ENCODE measurements around the gene ZNF367.

The ZNF367 gene

GRCh38 chr9:96436456-96437126 lies 18.4 kb upstream of the ZNF367 start:
- no peak for DNase-seq (ENCODE audit: low spot score)

GRCh38 chr9:96436063-96436455 lies 17.9 kb upstream of the ZNF367 start:
- no peak for DNase-seq (ENCODE audit: low spot score)

GRCh38 chr9:96435345-96435744 lies 17.2 kb upstream of the ZNF367 start:
- DNase-seq (ENCODE audit: low spot score), result no peak

- DNase-seq (ENCODE audit: low spot score), result no peak
Observed at GRCh38 chr9:96430377-96430776, 12.2 kb upstream of the ZNF367 start.

- no peak for DNase-seq (ENCODE audit: low spot score)
Observed at GRCh38 chr9:96429732-96430131, 11.6 kb upstream of the ZNF367 start.

- no peak for DNase-seq (ENCODE audit: low spot score)
Observed at GRCh38 chr9:96425500-96426169, 7.5 kb upstream of the ZNF367 start.

- DNase-seq (ENCODE audit: low spot score), result no peak
Observed at GRCh38 chr9:96423985-96424336, 5.8 kb upstream of the ZNF367 start.

- no peak for DNase-seq (ENCODE audit: low spot score)
Observed at GRCh38 chr9:96423322-96423984, 5.3 kb upstream of the ZNF367 start.

GRCh38 chr9:96420468-96421219 lies 2.5 kb upstream of the ZNF367 start:
- DNase-seq (ENCODE audit: low spot score), result peak; percentile 73

GRCh38 chr9:96419691-96419969 lies 1.5 kb upstream of the ZNF367 start:
- no peak for DNase-seq (ENCODE audit: low spot score)

- peak; percentile 68 for DNase-seq (ENCODE audit: low spot score)
Observed at GRCh38 chr9:96418920-96419690, 935 bp upstream of the ZNF367 start.

- DNase-seq (ENCODE audit: low spot score), result no peak
Observed at GRCh38 chr9:96417661-96418082, 498 bp downstream of the ZNF367 start.

- DNase-seq (ENCODE audit: low spot score), result peak; percentile 91
Observed at GRCh38 chr9:96417051-96417586, 1.1 kb downstream of the ZNF367 start.

GRCh38 chr9:96413302-96414221 lies 4.6 kb downstream of the ZNF367 start:
- DNase-seq (ENCODE audit: low spot score), result no peak

GRCh38 chr9:96412174-96412913 lies 5.8 kb downstream of the ZNF367 start:
- DNase-seq (ENCODE audit: low spot score), result no peak

GRCh38 chr9:96411129-96411838 lies 6.9 kb downstream of the ZNF367 start:
- no peak for DNase-seq (ENCODE audit: low spot score)

GRCh38 chr9:96408409-96409280 lies 9.5 kb downstream of the ZNF367 start:
- peak; percentile 29 for DNase-seq (ENCODE audit: low spot score)
